ENCODE data around the gene SORCS2.

Gene SORCS2

GRCh38 chr4:7415927-7416686, 223.8 kb downstream of the SORCS2 start:
- TF ChIP-seq CEBPB (IDR thresholded peaks at IDR 0.05) (no peak), CREB1 (IDR thresholded peaks at IDR 0.05; ENCODE audit: low read depth) (no peak), MAX (IDR thresholded peaks at IDR 0.05) (no peak), USF1 (IDR thresholded peaks at IDR 0.05) (no peak), REST (IDR thresholded peaks at IDR 0.05; ENCODE audit: low read depth) (no peak), TEAD4 (IDR thresholded peaks at IDR 0.05) (no peak), RAD21 (IDR thresholded peaks at IDR 0.05; ENCODE audit: low read depth) (no peak), TAF1 (IDR thresholded peaks at IDR 0.05; ENCODE audit: low read depth) (no peak), EP300 (IDR thresholded peaks at IDR 0.05; ENCODE audit: borderline replicate concordance) (no peak), ZBTB7A (IDR thresholded peaks at IDR 0.05; ENCODE audit: low read depth) (no peak), FOXM1 (IDR thresholded peaks at IDR 0.05; ENCODE audit: borderline replicate concordance, low read depth) (no peak), TCF12 (IDR thresholded peaks at IDR 0.05; ENCODE audit: low read depth) (no peak), NFIC (IDR thresholded peaks at IDR 0.05) (no peak), YY1 (IDR thresholded peaks at IDR 0.05; ENCODE audit: low read depth) (no peak), EGR1 (IDR thresholded peaks at IDR 0.05) (no peak)

GRCh38 chr4:7416745-7417432, 224.6 kb downstream of the SORCS2 start:
- TF ChIP-seq RAD21 (IDR thresholded peaks at IDR 0.05; ENCODE audit: low read depth) = no peak
- no peak for TF ChIP-seq TAF1 (IDR thresholded peaks at IDR 0.05; ENCODE audit: low read depth)
- TF ChIP-seq ZBTB7A (IDR thresholded peaks at IDR 0.05; ENCODE audit: low read depth) = no peak
- no peak for TF ChIP-seq EGR1 (IDR thresholded peaks at IDR 0.05)
- TF ChIP-seq NFIC (IDR thresholded peaks at IDR 0.05) = no peak
- TF ChIP-seq CREB1 (IDR thresholded peaks at IDR 0.05; ENCODE audit: low read depth) = no peak
- TF ChIP-seq YY1 (IDR thresholded peaks at IDR 0.05; ENCODE audit: low read depth) = no peak
- no peak for TF ChIP-seq TCF12 (IDR thresholded peaks at IDR 0.05; ENCODE audit: low read depth)
- no peak for TF ChIP-seq EP300 (IDR thresholded peaks at IDR 0.05; ENCODE audit: borderline replicate concordance)

- no peak for TF ChIP-seq TEAD4 (IDR thresholded peaks at IDR 0.05)
- TF ChIP-seq ZBTB7A (IDR thresholded peaks at IDR 0.05; ENCODE audit: low read depth) = no peak
- no peak for TF ChIP-seq CREB1 (IDR thresholded peaks at IDR 0.05; ENCODE audit: low read depth)
- TF ChIP-seq RAD21 (IDR thresholded peaks at IDR 0.05; ENCODE audit: low read depth) = no peak
- TF ChIP-seq EP300 (IDR thresholded peaks at IDR 0.05; ENCODE audit: borderline replicate concordance) = no peak
- no peak for TF ChIP-seq YY1 (IDR thresholded peaks at IDR 0.05; ENCODE audit: low read depth)
- no peak for TF ChIP-seq MAX (IDR thresholded peaks at IDR 0.05)
- TF ChIP-seq TCF12 (IDR thresholded peaks at IDR 0.05; ENCODE audit: low read depth) = no peak
- no peak for TF ChIP-seq TAF1 (IDR thresholded peaks at IDR 0.05; ENCODE audit: low read depth)
- TF ChIP-seq EGR1 (IDR thresholded peaks at IDR 0.05) = no peak
These were observed 225.3 kb downstream of the SORCS2 start for GRCh38 chr4:7417639-7418038.

GRCh38 chr4:7418131-7418943, 226.0 kb downstream of the SORCS2 start:
- TF ChIP-seq TEAD4 (IDR thresholded peaks at IDR 0.05) (no peak), USF1 (IDR thresholded peaks at IDR 0.05) (no peak), CREB1 (IDR thresholded peaks at IDR 0.05; ENCODE audit: low read depth) (no peak), RAD21 (IDR thresholded peaks at IDR 0.05; ENCODE audit: low read depth) (no peak), EP300 (IDR thresholded peaks at IDR 0.05; ENCODE audit: borderline replicate concordance) (no peak), REST (IDR thresholded peaks at IDR 0.05; ENCODE audit: low read depth) (no peak), TCF12 (IDR thresholded peaks at IDR 0.05; ENCODE audit: low read depth) (no peak), CEBPB (IDR thresholded peaks at IDR 0.05) (no peak), EGR1 (IDR thresholded peaks at IDR 0.05) (no peak), ZBTB7A (IDR thresholded peaks at IDR 0.05; ENCODE audit: low read depth) (no peak), FOXM1 (IDR thresholded peaks at IDR 0.05; ENCODE audit: borderline replicate concordance, low read depth) (no peak), TAF1 (IDR thresholded peaks at IDR 0.05; ENCODE audit: low read depth) (no peak), YY1 (IDR thresholded peaks at IDR 0.05; ENCODE audit: low read depth) (no peak), MAX (IDR thresholded peaks at IDR 0.05) (no peak)

All from Ishikawa (cell line).